HUDEP-2 (cell line): ENCODE data around the gene EIF4ENIF1.
"Not testable (repeated sequence)": the region's sequence is repeated elsewhere in the genome, so short reads cannot be mapped to it uniquely, and the experiment has no call there.

ENCODE experiments used
- DNase-seq, 76 experiments: peaks; one replicate each; lab custom pipeline; 2025; ENCODE audit not compliant: unreplicated experiment in 76 of 76; lab: John Stamatoyannopoulos, UW

The EIF4ENIF1 gene

DNA sequence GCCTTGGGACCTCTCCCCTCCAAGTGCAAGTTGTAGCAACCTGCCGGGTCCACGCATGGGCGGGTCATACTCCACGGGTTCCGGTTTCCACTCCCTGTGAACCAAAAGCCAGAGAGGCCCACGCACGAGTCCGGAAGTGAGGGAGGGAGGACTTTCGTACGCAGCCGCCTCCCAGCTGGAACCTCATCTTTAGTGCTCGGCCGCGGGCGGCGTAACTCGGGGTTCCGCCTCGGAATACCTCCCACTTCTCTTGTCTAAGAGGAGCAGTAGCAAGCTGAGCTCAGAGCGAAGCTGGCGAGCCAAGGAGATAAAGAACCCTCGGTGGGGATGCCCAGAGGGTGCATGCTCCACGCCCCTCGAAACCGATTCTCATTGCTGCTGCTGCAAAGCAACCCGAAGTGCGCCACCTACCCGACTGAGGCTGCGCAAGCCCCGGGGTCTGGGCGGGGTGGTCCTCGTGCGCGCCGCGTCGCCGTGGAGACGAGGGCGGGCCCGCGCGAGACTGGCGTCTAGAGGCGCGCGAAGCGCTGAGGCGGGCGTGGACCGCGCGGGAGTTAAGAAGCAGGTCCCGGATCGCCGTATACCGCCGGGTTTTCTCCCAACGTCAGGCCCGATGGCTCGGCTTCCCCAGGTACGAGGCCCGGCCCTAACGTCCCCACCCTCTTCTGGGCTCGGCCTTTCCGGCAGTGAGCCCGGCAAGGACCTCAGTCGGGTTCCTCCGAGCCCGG is 6.5 kb upstream of the EIF4ENIF1 start, which contains the start of gene SFI1:
SFI1 (plus strand) TSS at position 530 of the 728 bp plus-strand sequence. CDS start 11,749 bp downstream, outside the sequence.
- peak; percentile 32 to 95 (median 90) for DNase-seq

DNA sequence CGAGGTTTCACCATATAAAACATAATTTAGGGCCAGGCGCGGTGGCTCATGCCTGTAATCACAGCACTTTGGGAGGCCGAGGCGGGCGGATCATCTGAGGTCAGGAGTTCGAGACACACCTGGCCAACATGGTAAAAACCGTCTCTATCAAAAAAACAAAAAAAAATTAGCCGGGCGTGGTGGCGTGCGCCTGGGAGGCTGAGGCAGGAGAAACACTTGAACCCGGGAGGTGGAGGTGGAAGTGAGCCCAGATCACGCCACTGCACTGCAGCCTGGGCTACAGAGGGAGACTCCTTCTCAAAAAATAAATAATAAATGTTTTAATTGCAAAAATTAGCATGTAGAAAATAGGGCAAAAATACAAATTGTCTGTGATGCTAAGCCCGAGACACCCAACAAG is 5.7 kb upstream of the EIF4ENIF1 start:
- no peak for DNase-seq

DNA sequence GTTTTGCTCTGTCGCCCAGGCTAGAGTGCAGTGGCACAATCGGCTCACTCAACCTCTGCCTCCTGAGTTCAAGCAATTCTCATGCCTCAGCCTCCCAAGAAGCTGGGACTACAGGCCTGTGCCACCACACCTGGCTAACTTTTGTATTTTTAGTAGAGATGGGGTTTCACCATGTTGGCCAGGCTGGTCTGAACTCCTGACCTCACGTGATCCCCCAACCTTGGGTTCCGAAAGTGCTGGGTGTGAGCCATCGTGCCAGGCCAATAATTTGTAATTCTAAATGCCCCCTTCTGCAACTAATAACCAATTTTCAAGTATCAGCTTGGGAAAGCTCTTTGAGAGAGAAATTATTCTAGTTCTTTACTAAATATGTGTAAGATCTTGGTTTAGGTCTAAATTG is 3.7 kb upstream of the EIF4ENIF1 start:
- not testable (repeated sequence) for DNase-seq

DNA sequence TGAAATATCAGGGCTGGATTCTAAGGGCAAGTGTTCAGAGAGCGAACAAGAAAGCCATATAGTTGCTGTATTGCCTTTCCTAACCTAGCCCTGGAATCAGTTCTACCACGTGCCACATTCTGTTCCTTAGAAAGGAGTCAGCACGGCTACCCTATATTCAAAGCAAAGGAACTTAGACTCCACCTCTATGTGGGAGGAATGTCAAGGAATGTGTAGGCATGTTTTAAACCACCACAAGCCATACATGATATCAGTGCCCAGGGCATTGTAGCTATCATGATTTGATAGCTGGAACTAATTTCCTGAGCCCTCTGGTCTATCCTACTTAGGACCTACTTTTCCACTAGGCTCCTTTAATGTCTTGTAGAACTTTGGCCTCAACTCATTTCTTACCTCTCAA is 2.5 kb upstream of the EIF4ENIF1 start:
- peak in 2 of 76 experiments; percentile 4 to 9 for DNase-seq

DNA sequence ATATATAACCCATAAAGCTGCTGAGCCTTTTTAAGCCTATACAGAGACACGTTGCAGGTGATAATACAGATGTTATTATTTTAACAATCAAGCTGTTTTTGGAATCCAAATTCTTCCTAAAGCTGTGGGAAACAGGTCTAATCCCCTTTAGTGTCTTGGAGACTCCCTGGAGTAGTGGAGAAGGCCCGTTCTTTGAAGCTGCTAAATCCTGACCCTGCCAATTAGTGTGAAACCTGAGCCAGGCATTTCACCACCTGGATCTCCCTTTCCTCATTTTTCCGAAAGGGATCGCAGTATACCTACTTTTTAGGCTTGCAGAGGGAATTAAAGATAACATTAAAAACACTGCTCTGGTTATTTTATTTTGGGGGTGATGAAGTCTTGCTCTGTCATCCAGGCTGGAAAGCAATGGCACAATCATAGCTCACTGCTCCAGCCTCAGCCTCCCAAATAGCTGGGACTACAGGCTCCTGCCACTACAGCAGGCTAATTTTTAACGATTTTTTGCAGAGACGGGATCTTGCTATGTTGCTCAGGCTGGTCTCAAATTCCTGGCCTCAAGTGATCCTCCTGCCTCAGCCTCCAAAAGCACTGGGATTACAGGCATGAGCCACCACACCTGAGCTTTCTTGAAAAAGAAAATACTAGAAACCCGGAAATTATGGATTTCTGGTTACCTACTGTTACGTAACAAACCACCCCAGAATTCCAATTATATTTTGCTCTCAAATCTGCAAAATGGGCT is 1.7 kb upstream of the EIF4ENIF1 start:
- DNase-seq, result no peak

DNA sequence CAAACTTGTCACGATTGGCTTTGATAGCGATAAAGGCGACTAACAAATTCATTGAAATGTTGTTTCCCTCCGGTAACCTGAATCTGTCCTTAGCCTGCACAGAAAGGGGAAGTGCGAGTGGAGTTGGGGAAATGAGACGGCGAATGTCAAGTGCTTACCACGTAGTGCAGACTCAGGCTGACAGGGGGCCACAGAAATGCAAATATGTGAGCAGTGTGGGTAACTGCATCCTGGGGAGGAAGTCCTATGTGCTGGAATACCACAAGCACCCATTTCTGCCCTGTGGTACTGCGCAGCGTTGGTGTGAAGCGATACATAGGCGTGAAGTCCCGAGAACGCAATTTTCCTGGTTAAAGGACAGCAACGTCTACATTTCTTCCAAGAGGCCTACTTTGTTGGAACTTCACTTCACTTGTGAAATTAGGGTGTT is 869 bp upstream of the EIF4ENIF1 start:
- peak in 71 of 76 experiments; percentile 10 to 73 (median 42) for DNase-seq

DNA sequence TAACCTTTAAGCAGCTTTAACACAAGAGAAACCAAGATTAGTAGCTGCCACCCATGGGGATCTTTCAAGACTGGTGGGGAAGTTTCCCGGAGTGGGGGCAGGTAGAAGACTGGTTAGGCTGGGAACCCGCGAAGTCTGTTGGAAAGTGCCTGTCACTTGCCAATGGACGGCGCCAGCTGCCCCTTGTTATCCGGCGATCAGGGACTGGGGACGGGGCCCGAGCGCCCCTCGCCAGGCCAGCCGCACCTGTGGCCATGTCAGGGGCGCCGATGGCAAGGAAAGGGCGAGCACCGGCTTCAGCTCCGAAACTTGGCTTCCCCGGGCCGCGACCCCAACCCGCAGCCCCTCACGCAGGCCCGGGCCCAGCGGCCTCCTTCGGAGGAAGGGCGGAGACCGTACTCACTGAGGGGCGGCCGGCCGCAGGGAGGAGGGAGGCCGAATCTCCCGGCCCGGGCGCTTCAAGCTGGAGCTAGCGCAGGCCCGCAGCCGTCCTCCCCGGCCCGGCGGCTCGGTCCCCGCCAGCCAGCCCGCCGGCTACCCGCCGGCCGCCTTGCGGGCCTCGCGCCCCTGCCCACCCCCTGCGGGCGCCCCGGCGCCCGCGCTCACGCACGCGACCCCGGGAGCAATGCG is 539 bp downstream of the EIF4ENIF1 start:
- peak in 27 of 76 experiments; percentile 2 to 46 (median 23) for DNase-seq

DNA sequence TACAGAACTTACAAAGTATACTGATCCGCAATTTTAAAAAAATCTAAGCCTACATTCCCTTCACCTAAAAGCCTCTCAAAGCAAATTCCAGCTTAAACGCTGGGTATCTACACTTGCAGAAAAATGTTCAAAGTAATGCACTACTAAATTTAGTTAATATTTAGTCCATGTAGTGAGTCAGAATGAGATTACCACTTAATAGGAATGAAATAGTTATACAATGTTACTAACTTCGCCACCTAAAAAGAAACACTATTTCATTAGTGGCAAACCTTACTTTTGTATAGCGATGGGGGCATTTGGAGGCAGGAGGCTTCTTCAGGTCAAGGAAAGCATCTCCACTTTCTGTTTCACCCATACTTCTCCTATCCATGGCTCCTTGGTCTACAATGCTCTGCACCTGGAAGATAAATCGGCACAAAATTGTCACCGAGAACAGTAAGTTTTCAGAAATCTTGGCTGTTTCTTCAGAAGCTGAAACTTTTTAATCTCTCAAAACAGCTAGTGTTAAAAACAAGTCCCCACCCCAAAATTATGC is 1.2 kb downstream of the EIF4ENIF1 start:
- no peak for DNase-seq

DNA sequence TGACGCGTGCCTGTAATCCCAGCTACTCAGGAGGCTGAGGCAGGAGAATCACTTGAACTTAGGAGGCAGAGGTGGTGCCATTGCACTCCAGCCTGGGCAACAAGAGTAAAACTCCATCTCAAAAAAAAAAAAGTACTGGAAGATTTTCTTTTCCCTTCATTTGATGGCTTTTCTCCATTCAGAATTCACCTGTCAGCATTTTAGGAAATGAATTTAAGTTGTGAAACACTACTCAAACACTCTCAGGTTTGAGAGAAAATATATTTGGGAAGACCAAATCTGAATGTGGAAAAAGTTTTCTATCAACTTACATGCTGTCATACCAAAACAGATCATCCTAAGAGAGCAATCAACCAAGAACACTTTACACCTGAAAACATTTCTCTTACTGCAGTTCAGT is 2.7 kb downstream of the EIF4ENIF1 start:
- DNase-seq, result no peak

DNA sequence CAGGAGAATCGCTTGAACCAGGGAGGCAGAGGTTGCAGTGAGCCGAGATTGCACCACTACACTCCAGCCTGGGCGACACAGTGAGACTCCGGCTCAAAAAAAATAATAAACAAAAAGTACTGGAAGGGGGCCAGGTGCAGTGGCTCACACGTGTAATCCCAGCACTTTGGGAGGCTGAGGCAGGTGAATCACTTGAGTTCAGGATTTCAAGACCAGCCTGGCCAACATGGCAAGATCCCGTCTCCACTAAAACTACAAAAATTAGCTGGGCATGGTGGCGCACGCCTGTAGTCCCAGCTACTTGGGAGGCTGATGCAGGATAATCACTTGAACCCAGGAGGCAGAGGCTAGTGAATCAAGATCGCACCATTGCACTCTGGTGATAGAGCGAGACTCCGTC is 3.3 kb downstream of the EIF4ENIF1 start:
- DNase-seq, result not testable (repeated sequence)

DNA sequence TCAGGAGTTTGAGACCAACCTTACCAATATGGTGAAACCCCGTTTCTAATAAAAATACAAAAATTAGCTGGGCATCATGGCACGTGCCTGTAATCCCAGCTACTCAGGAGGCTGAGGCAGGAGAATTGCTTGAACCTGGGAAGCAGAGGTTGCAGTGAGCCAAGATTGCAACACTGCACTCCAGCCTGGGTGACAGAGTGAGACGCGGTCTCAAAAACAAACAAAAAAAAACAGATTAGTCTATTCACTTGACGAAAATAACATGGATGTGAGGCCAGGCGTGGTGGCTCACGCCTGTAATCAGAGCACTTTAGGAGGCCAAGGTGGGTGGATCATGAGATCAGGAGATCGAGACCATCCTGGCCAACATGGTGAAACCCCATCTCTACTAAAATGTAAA is 7.2 kb downstream of the EIF4ENIF1 start:
- not testable (repeated sequence) for DNase-seq

DNA sequence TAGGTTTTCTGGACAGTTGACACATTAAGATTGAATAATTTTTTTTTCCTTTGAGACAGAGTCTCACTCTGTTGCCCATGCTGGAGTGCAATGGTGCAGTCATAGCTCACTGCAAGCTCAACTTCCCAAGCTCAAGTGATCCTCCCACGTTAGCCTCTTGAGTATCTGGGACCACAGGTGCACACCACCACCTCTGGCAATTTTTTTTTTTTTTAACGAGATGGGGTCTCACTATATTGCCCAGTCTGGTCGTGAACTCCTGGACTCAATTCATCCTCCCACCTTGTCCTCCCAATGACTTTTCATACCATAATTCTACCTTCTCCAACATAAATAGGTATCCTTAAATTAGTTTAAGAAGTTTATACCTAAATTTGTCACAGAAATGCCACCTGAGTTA is 8.5 kb downstream of the EIF4ENIF1 start:
- no peak for DNase-seq

DNA sequence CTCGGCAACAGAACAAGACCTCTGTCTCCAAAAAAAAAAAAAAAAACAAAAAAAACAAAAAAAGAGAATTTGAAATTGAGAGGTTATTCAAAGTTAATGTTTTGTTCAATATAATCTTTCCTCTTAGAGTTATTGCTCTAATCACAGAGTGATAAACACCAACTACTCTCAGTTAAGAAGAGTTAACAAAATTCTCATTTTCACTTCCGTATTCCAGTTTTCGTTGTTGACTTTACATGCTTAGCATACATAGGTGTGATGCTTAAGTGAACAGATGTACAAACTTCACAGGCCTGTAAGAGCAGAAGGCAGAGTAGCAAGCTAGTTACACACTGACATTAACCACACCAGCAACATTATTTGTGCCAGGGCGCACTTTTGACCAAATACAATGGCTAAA is 12.3 kb downstream of the EIF4ENIF1 start:
- DNase-seq, result no peak

DNA sequence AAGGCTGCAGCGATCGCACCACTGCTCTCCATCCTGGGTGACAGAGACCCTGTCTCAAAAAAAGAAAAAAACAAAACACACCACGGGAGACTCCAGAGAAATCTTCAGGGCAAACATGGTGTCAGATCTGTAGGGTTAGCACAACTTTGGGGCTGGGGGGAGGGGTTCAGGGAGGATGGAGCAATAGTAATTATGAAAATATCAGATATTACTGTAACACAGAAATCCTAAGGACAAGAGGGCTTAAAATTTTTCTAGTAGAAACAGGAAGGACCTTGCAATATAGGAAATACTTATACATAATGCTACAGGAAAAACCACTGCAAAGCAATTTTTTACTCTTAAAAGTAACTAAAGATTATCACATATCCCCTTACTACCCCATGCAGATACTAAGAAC is 13.8 kb downstream of the EIF4ENIF1 start:
- no peak for DNase-seq

DNA sequence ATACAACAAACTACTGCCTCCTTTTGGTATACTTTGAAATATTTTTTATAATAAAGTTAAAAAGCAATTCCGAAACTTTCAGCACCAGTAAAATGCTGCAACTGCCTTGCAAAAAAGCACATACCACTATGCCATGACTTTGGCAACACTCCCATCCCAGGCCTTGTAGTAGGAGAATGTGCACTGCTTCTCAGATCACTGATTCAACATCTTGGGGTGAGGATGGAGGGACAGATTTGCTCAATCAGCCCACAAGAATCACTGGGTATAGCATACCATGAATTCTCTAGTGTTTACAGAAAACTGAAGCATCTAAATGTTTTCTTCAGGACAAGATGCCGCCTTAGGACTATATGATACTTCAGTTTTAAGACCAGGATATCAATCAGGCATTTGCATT is 14.9 kb downstream of the EIF4ENIF1 start:
- no peak for DNase-seq

DNA sequence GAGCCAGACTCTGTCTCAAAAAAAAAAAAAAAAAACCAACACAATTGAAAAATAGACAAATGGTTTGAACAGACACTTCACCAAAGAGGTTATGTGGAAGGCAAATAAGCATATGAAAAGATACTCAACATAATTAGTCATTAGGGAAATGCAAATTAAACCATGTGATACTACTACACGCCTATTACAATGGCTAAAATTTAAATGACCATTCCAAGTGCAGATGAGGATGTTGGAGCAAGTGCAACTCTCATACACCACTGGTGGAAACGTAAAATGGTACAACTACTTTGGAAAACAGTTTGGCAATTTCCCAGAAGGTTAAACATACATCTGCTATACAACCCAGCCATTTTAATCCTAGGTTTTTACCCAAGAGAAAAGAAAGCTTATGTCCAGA is 24.3 kb downstream of the EIF4ENIF1 start:
- no peak for DNase-seq

DNA sequence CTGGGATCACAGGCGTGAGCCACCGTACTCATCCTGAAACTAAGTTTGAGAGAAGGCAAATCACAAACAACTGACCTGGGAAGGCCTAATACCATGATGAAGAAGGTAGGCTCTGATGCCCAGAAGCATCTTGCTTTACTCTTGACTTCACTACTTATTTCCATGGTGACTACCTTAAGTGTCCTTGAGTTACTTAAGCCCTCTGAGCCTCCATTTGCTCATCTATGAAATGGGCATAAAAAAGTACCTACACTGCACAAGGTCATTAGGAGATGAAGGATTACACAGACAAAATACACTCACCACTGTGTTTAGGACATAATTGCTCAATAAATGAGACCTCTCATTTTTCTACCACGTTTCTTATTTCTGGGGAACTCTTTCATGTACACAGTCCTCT is 27.9 kb downstream of the EIF4ENIF1 start:
- no peak for DNase-seq

DNA sequence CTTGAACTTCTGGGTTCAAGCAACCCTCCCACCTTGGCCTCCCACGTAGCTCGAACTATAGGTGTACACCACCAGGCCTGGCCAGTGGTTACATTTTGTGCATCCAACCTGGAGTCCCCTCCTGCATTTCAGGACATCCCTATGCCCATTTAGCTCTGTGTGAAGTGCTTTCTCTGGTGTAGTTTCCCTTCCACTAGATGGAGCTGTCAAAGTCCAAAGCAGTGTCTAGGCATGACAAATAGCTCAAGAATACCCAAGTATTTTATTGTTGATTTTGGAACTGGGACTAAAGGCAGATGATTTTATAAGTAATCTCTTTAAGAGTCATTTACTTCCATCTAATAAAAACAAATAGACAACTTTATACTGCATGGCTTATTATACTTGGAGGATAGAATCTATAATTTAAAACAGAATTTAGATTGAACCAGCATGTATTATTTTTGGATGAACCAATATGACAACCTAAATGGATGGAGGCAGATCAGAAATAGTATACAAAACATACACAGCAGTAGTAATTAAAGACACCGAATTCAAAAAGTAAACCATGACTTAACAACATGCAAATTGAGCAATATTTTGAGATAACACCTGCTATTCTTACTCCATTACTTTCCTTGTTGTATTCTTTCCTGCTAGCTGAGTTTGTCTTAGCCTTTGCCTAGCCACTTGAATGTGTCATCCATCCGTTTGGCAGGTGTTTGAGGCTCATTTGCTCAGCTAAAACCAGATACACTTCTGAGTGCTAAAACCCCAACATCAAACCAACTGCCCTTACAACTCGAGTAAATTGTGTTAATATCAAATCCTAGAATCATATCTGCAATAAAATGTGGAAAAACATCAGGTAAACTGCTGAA is 37.7 kb downstream of the EIF4ENIF1 start:
- peak in 26 of 76 experiments; percentile 2 to 40 (median 17) for DNase-seq

DNA sequence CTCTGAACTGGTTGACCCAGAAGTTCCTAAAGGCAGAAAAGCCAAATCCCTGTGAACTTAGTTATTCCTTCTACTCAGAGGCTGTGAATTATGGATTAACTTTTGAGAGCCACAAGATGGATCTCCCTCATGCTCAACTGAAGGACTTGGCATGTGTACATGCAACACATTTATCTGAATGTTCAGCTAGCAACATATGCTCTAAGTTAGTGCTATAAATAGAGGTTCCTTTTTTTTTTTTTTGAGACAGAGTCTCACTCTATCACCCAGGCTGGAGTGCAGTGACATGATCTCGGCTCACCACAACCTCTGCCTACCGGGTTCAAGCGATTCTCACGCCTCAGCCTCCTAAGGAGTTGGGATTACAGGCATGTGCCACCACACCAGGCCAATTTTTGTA is 40.1 kb downstream of the EIF4ENIF1 start:
- DNase-seq, result no peak

DNA sequence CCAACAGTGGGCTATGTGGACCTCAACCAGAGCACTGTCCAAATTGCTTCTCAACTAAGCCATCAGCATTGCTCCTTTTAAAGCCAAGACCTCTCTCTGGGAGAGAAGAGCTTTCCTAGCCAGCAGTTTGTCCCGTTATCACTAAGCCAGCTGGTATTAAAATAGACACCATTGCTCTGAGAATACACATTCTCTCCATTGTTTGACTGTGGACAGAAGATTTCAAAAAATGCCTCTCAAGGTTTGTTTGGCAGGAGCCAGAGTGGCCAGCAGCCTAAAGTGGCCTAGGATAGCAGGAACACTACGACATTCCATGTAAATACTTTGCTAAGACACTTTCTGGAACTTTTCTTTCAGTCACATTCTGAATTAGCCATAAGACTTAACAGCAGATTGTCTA is 41.3 kb downstream of the EIF4ENIF1 start:
- no peak for DNase-seq
